Amniotic epithelial cell (primary cell): ENCODE data around the gene LACC1.

ENCODE experiments used
- DNase-seq: peaks from one replicate; pipeline ENCODE4 v3.0.0-alpha.2; 2010; ENCODE audit warnings: low read depth

LACC1 gene

DNA sequence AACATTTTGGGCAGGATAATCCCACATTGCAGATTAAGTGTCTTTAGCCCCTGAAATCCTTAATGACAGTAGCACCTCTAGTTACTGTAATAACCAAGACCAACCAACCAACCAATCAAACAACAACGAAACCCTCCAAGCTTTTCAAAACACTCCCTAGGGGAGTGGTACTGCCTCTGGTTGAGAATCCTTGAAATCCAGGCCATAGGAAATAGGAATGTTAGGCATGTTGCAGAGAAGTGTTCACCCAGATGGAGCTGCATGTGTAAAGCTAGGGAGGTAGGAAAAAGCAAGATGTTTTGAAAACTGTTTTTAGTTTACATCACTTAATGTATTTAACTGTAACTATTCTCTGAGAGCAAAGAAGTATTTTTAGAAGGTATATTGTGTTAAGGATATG is 4.5 kb downstream of the LACC1 start:
- DNase-seq = no peak

DNA sequence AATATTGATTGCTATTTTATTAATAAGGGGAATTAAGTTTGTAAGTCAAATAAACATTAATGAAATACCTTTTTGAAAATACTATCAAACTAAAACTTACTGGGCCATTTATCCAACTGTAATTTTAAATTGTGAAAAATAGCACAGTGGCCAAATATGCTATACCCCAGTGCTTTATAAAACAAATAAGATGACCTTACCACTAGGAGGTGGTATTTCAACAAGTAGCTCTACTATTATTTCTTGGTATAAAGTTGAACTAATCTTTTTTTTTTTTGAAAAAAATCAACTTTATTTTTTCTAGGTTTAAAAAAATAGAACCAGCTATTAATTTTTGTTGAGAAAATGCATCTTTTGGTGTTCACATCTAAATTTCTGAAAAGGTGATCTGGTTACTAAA is 14.7 kb downstream of the LACC1 start:
- DNase-seq = no peak

DNA sequence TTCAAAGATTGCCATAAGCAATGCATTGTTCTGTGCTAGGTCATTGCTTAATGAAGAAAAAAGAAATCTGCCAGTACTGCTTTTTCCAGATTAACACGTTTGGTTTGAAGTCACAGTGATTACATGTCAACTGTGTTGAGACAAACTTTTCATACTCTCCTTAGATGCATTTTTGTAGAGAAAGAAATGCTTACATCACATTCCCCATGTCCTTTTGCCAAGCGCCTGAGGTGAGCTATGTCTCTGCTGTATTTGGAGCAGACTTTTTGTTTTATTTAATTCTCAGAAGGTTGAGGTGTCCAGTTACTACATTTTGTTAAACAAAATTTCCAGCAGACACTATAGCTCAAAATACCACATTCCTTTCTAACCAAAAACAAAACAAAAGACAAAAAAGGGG is 16.2 kb downstream of the LACC1 start:
- DNase-seq = no peak

DNA sequence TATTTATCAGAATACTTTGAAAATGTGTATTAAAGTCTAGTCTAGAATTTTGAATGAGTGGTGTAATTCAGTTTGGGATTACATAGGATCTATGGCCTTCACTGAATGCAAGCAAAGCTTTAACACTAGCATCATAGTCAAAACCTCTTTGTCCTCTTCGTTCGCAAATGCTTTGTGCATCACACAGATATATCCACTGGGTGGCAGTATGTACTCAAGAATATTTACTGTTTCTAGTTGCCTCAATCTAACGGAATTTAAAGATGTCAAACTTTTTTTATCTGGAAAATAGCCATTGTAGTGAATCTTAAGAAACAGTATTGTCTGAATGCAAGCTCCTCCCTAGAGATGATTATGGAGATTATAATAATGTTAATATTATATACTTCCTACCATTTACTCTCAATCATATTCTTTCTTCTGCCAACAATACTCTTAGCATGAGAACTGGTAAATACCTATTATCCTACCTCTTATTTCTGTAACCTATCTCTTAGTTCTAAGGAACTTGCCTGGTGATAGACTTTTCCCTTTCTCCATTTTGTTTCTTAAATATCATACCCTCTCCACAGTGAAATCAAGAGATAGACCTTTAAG is 25.8 kb downstream of the LACC1 start:
- DNase-seq = peak; percentile 60

DNA sequence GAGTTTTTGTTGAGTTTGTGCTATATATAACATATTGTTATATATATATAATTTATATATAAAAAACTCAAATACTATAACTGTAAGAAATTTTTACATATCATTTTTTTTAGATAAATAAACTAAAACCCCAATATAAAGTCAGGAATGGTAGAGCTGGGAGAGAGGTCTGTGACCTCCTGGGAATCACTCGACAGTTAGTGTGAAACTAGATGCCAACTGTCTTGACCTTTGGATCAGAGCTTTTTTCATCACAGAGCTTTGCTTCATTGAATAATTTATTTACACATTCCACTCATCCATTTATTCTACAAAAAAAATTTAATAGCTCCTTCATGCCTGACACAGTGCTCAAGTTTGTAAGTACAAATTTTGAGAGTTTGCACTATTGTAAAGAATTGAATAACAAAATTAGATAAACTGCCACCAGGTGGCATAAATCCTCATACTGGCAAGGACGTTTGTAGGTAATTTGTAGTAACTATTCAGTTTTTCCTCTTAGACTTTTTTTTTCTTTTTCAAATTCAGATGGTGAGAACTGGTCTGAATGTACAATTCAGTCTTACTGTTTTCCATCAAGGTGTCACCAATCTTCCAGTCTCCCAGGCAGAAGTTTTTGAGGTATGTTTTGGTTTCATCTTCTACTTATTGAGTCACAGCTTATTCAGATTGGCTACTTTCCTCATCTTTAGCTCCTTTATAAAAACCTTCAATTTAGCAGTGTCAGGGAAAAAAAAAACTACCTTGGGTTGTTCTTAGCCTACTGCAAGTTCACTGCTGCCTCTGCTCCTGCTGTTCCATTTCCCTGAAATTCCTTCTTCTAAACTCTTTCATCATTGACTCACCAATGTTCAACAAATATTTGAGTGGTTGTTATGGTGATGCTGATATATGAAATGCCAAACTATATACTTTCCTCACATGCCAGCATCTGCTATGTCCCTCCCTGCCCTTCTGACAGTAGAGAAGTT is 28.7 kb downstream of the LACC1 start:
- DNase-seq = peak; percentile 60

DNA sequence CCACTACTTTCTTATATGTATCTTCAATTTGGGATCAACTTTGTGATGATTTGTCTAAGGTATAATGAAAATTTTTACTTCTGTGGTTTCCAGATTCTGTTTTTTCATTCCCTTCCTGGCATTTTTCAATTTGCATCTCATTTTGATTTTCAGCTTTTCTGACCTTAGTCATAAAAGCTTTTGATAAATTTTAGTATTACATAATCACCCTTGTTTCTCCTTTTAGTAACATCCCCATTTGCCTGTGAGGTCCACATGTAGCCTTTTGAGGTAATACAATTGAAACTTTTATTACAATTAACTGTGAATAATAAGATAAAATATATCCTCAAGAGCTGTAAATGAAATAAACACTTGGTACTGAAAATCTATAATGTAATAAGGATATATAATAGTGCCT is 31.2 kb downstream of the LACC1 start:
- no peak for DNase-seq

DNA sequence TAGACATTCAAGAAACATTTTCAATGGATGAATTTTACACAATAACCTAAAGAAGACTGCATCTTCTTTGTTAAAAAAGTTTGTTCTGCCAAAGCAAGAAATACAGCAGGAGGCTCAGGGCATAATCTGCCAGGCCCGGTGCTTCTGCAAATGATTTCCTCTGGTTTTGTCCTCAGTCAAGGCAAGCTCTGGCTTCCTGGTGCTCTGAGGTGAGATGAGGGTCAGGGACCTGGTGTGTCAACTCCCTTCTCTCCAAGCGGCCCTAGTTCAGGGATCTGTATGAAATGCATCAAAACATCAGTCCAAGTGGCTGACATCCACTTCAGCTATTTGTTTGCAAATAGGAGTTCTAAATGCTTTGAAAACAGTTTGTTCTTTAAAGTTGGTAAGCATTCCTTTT is 31.6 kb downstream of the LACC1 start:
- no peak for DNase-seq

DNA sequence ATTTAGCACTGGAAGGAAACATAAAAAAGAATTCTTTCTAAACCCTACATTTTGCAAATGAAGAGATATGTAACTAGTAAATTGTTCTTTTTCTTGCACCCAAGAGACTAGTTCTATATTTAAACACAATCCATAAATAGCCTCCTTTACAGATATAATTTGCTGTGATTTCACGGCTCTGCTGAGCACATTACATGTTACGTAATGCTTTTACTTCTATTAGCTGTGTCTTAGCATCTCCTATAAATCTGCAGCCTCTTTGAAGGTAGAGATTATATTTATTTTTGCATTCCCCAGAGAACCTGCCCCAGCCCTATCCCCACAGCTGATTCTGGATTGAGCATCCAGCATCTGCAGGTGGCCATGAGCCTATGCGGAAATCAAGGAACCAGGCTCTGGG is 32.2 kb downstream of the LACC1 start:
- DNase-seq = no peak

DNA sequence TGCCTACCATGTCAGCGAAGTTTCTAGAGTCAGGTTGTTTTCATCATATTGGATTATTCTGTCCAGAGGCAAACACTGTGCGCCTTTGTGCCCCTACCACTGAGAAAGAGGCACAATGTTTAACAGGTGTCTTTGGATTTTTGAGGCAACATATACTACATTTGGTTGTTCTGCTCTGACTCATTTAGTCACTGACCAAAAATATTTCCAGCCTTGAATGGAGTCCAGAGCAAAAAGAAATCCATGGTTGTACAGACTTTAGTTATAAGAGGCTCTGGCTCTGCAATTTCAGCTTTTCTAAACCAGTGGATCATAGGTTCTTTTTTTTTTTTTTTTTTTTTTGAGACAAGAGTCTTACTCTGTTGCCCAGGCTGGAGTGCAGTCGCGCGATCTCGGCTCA is 35.7 kb downstream of the LACC1 start:
- DNase-seq = no peak

DNA sequence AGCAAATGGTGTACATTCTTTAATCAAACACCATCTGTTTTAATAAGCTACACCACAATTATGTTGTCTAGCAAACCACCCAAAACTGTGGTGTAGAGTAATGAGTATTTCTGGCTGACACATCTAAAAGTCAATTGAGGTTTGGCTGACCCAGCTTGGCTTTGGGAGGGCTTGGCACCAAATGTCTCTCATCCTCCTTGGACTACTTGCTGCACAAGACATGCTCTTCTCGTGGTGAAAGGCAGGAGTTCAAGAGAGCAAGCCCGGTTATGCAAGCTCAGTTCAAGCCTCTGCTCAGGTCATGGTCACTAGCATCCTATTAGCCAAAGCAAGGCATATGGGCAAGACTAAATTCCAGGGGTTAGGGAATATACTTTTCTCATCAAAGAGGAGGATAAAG is 37.1 kb downstream of the LACC1 start:
- no peak for DNase-seq

DNA sequence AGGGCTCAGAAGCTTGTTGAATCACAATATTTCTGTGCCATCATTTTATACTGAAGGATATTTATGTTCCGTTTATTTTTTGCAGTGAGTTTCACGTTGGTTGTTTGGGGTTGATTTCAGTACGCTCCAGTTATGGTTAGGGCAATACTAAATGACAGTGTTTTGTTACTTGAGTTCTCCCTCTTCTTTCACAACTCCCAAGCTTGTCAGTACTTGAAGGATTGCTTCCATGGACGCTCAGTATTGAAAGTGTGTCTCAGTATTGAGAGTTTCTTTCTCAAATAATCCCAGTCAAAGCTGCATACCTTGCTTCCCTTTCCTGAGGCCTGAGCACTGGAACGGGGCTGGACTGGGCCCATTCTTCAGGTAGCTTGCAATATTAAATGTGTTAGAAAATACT is 38.9 kb downstream of the LACC1 start:
- DNase-seq = no peak

DNA sequence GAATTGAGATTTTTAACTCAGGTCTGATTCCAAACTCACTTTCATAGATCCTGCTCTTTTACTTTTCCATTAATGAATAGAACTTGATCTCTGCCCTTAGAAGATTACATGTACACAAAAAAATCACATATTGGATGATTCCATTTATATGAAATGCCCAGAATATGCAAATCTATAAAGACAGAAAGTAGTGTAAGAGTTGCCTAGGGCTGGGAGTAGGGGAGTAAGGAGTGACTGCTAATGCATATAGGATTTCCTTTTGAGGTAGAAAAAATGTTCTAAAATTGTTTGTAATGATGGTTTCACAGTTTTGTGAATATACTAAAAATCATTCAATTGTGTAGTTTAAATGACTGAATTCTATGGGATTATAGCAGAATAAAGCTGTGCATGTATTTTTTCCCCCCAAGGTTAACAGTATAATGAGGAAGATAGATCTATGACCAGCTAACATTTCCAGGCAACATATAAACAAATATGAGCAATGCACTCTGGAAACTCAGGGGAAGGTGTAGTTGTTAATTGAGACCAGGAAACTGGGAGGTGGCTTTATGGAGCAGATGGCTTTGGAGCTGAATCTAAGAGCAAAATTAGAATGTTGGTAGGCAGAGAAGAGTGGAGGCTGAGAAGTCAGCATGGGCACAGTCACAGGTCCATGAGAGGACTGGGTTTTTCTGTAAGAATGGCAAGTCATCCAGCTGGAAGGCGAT is 41.4 kb downstream of the LACC1 start:
- no peak for DNase-seq

DNA sequence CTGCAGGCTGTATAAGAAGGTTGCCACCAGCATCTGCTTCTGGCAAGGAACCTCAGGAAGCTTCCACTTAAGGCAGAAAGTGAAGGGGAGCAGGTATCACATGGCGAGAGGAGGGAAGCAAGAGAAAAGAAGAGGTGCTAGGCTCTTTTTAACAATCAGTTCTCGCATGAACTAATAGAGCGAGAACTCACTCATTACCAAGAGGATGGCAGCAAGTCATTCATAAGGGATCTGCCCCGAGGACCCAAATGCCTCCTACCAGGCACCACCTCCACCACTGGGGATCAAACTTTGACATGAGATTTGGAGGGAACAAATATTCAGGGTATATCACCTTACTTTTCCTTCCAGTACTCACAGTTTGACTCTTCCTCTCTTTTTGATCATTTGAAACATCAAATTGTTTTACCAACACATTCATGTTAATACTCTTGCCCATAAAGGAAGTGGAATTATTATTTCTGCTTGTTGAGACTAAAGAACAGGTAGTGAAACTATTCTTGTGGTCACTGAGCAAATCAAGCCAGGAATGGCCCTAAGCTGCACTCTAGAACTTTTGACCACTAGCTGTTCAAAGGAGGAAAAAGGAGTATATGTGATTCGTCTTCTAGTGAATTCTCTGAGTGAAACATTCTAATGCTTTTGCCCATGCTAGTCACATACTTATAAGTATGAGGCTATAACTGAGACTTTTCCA is 45.0 kb downstream of the LACC1 start:
- no peak for DNase-seq

DNA sequence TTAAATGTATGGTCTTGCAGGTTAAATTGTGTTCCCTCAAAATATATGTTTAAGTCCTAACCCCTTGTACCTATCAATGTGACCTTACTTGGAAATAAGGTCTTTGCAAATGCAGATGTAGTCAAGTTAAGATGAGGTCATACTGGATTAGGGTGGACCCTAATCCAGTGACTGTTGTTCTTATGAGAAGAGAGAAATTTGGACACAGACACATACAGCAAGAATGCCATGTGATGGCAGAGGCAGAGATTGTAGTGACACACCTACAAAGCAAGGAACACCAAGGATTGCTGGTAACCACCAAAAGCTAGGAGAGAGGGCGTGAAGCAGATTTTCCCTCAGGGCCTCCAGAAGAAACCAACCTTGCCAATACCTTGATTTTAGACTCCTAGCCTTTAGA is 50.2 kb downstream of the LACC1 start:
- DNase-seq = no peak

DNA sequence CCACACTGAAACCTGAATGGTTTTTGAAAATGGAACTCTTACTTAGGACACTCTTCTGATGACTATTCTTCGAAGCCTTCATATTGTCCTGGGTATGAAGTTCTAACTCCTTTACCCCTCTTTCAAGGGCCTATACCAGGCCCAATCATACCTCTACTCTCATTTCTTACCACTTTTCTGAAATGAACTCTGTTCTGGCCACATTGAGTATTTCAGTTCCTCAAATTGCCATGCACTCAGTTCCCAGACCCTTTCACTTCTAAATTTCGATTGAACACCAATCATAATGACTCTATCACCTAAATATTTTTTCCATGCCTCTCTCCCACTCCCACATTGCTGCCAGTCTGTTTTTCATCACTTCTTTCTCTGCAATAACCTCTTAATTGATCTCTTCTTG is 53.7 kb downstream of the LACC1 start:
- DNase-seq = no peak

DNA sequence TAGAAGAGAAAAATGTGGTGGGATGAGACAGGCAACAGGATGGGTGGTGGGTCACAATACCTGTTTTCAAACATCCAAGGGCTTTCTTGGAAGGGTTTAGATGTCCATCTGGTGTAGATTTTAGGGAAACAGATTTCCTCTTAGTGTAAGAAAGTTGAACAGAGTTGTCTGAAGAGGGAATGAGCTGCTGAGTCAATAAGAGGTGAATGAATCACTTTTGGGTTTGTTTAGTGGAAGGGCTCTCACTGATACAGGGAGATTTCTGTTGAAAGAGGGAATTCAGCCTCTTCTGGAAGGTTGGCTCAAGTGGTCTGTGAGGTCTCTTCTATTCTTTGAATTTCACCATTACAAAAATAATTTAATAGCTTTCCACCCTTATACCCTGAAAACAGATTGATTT is 54.6 kb downstream of the LACC1 start:
- DNase-seq = no peak

DNA sequence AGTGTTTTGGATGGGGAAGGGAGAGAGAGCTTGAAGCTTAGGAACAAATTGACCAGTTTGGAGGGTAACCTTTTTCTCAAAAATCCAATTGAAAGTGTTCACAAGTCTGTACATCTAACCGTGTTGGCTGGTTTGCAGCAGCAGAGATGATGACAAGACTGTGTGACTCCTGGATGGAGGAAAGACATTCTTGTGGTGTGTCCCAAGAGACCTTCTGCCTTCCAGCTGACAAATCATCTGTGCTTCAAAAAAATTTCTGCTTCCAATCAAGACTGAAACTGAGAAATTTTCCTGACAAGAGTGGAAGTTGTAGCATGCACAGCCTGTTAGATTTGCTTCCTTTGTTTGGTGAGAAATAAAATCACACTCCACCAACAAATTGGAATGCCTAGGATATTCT is 56.2 kb downstream of the LACC1 start:
- DNase-seq = no peak

DNA sequence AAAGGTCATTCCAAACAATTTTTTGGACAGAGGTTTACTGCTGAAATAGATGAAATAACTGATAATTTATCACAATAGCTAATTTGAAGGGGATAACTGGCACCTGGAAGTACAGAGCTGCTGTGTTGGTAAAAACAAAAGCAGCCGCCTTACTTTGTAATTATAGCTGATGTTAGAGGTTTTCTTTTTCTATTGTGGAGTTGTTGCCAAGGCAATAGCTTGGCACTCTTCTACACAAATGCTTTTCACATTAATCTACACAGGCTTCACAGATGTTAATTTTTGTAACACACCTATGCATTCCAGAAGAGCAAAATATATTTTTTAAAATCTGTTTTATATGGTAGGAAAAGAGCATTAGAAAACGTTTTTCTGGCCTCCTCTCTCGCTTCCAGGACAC is 56.9 kb downstream of the LACC1 start:
- DNase-seq = no peak

DNA sequence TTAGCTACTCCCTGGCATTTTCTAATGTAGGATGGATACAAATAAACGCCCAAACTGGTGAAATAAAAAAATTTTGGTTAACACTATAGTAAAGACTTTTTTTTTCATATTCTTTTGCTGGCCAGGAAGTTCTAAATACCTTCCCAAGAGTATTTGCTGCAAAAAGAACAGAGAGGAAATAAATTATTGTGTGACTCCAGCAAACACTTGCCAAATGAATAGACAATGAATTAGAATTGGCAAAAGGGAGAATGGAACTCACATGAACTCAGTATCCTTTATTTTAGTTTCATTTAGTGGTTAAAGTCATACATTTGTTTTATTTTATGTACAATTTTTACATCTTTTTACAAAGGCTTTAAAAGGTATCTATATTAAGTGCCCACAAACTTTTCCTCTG is 58.1 kb downstream of the LACC1 start:
- no peak for DNase-seq

DNA sequence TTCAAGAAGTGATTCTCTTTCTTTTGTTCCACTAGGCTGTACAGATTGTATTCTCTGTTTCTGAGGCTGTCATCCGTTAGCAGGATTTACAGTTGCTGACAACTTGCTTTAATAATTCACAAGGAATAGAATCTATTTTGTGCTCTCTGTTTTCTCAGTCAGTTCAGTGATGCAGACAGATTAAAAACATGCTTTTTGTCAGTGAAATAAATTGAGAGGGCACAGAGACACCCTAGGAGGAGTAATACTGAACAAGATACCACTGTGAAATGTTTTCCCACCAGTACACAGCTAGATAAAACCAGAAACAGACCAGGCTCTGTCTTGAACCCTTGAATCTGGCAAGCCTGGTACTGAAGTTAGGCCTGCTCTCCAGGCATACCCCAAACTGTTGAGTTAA is 58.7 kb downstream of the LACC1 start:
- no peak for DNase-seq

DNA sequence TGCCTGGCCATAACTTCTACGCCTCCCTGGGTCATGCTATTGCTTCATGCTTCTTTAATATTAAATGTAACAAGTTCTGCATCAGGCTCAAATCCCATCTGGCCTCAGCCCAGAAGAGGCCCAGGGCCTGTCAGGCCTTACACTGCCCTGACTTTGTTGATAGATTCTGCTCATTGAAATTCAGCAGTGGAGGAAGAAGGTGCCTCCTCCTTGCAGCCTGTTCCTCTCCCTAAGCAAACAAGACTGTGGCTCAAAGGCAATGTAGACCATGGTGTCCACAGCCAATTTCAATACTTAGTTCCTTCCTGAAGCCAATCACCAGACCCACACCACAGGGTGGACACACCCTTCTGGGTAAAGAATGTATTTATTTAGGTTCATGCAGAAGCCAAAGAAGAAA is 59.4 kb downstream of the LACC1 start:
- DNase-seq = no peak

DNA sequence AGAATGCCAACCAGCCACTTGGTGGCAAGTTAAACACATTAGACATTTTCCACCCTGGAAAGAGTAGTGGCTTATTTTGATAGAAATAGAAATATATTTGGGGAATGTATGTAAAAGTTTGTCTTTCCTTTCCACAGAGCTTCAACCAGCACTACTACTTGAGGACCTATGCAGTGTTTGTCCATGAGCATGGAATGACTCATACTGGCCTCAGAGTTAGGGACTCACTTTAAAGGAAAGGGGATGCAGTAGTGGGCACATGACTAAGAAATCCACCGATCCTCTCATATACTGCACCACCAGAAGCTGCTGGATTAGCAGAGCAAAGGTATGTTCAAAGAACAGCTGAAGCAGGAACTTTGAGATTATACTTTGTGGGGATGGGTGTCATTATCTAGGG is 62.6 kb downstream of the LACC1 start:
- no peak for DNase-seq
